IMR-90 (cell line): ENCODE data around the gene MDFI. TPM values are rescaled to one million over a fixed set of nuclear protein-coding genes. Genes with fewer than 3 reads are reported as not detected.

Source experiments
- ATAC-seq: fragments of 200-7000 bp; cut with Tn5 transposase; 2 replicates; pipeline ENCODE4 v1.9.1; 2020; ENCODE audit warnings: low read depth, mild to moderate bottlenecking, moderate library complexity
- BruUV-seq: library from RNA; stranded (reverse); fragments of 400-500 nt; replicated peaks from 2 replicates; lab custom pipeline; 2021; lab: Mats Ljungman, UMichigan
- CTCF ChIA-PET: fragments of 300-600 bp; formaldehyde crosslinking; extraction: SDS; loops from one replicate; lab custom pipeline; 2021; ENCODE audit warnings: antibody characterized with exemption; lab: Yijun Ruan, JAX
- POLR2A ChIA-PET: fragments of 300-600 bp; sonication (Branson Sonifier 250); formaldehyde crosslinking; loops from one replicate; lab custom pipeline; 2022; ENCODE audit warnings: antibody characterized with exemption; ENCODE audit not compliant: unreplicated experiment; lab: Charles Lee
- DNase-seq: peaks from one replicate; pipeline ENCODE4 v3.0.0; 2013
- H2AFZ ChIP-seq: replicated peaks from 2 replicates; pipeline ENCODE3; 2013; ENCODE audit warnings: low read length, mild to moderate bottlenecking; ENCODE audit not compliant: poor library complexity
- H2AK5ac ChIP-seq: 2 replicates; pipeline ENCODE4 v1.6.1; 2013; ENCODE audit warnings: low read depth, low read length, inconsistent platforms
- H2AK9ac ChIP-seq: replicated peaks from 2 replicates; pipeline ENCODE3; 2013; ENCODE audit warnings: mild to moderate bottlenecking, low read depth, low read length, moderate library complexity; ENCODE audit not compliant: poor library complexity
- H2BK120ac ChIP-seq: 2 replicates; pipeline ENCODE4 v1.6.1; 2013; ENCODE audit warnings: low read depth, low read length, inconsistent platforms
- H2BK15ac ChIP-seq: 3 replicates; pipeline ENCODE4 v1.6.1; 2013; ENCODE audit warnings: low read depth, low read length, inconsistent platforms
- H2BK20ac ChIP-seq: 2 replicates; pipeline ENCODE4 v1.6.1; 2013; ENCODE audit warnings: low read depth, mild to moderate bottlenecking, inconsistent platforms, low read length, moderate library complexity
- H2BK5ac ChIP-seq: 2 replicates; pipeline ENCODE4 v1.6.1; 2013; ENCODE audit warnings: mild to moderate bottlenecking, low read depth, low read length, inconsistent platforms; ENCODE audit not compliant: poor library complexity, severe bottlenecking
- H3K14ac ChIP-seq: replicated peaks from 2 replicates; pipeline ENCODE4 v1.6.1; 2013; ENCODE audit warnings: low read depth, low read length, inconsistent platforms
- H3K18ac ChIP-seq: 2 replicates; pipeline ENCODE4 v1.6.1; 2013; ENCODE audit warnings: low read depth, low read length, control low read depth
- H3K23ac ChIP-seq: 2 replicates; pipeline ENCODE4 v1.6.1; 2013; ENCODE audit warnings: low read depth, low read length, inconsistent platforms
- H3K27ac ChIP-seq: 2 replicates; pipeline ENCODE4 v1.5.1; 2013; ENCODE audit warnings: mild to moderate bottlenecking, control low read depth, low read length; ENCODE audit not compliant: insufficient read depth
- H3K27me3 ChIP-seq: 2 replicates; pipeline ENCODE4 v1.6.1; 2013; ENCODE audit warnings: low read length; ENCODE audit not compliant: control insufficient read depth, insufficient read depth
- H3K36me3 ChIP-seq: 2 replicates; pipeline ENCODE4 v1.6.1; 2013; ENCODE audit warnings: low read length, mixed read lengths; ENCODE audit not compliant: control insufficient read depth, insufficient read depth
- H3K4ac ChIP-seq: 2 replicates; pipeline ENCODE4 v1.6.1; 2013; ENCODE audit warnings: low read depth, low read length, inconsistent platforms
- H3K4me1 ChIP-seq: 2 replicates; pipeline ENCODE4 v1.6.1; 2013; ENCODE audit warnings: low read length, mixed read lengths; ENCODE audit not compliant: control insufficient read depth, insufficient read depth
- H3K4me2 ChIP-seq: 2 replicates; pipeline ENCODE4 v1.6.1; 2013; ENCODE audit warnings: low read depth, mild to moderate bottlenecking, control low read depth, low read length, moderate library complexity
- H3K4me3 ChIP-seq: 2 replicates; pipeline ENCODE4 v1.5.1; 2013; ENCODE audit warnings: low read depth, mild to moderate bottlenecking, control low read depth, low read length, moderate library complexity; ENCODE audit not compliant: insufficient read depth
- H3K56ac ChIP-seq: 2 replicates; pipeline ENCODE4 v1.6.1; 2013; ENCODE audit warnings: low read length, inconsistent platforms; ENCODE audit not compliant: insufficient read depth; ENCODE audit errors: extremely low read depth
- H3K79me1 ChIP-seq, 2 experiments: 2 replicates each; pipeline ENCODE4 v1.6.1; 2013; ENCODE audit warnings: low read length in 2 of 2, inconsistent platforms in 1 of 2, low read depth in 1 of 2
- H3K9ac ChIP-seq: 2 replicates; pipeline ENCODE4 v1.6.1; 2013; ENCODE audit warnings: low read depth, low read length, control low read depth
- H3K9me1 ChIP-seq: 2 replicates; pipeline ENCODE4 v1.6.1; 2013; ENCODE audit warnings: low read length, inconsistent platforms; ENCODE audit not compliant: insufficient read depth
- H3K9me3 ChIP-seq: 2 replicates; pipeline ENCODE4 v1.6.1; 2013; ENCODE audit warnings: low read length; ENCODE audit not compliant: control insufficient read depth, insufficient read depth
- H4K20me1 ChIP-seq: 2 replicates; pipeline ENCODE4 v1.6.1; 2013; ENCODE audit warnings: low read length, inconsistent platforms; ENCODE audit not compliant: insufficient read depth
- H4K5ac ChIP-seq: 2 replicates; pipeline ENCODE4 v1.6.1; 2013; ENCODE audit warnings: mild to moderate bottlenecking, low read depth, low read length, control low read depth
- H4K8ac ChIP-seq, 2 experiments: 2 replicates each; pipeline ENCODE4 v1.6.1; 2013; ENCODE audit warnings: low read depth in 2 of 2, low read length in 2 of 2, control low read depth in 1 of 2, inconsistent platforms in 1 of 2
- H4K91ac ChIP-seq: 2 replicates; pipeline ENCODE4 v1.6.1; 2013; ENCODE audit warnings: low read depth, low read length, inconsistent platforms; ENCODE audit not compliant: insufficient read depth
- BHLHE40 ChIP-seq: fragments of 150-350 bp; IDR thresholded peaks from 2 replicates; pipeline ENCODE4 v1.6.1; 2016; ENCODE audit warnings: mild to moderate bottlenecking, low read depth, low read length
- CHD1 ChIP-seq: IDR thresholded peaks from 2 replicates; pipeline ENCODE4 v1.6.1; 2012; ENCODE audit warnings: low read depth, low read length, improper control_type of control experiment
- FOS ChIP-seq: fragments of 150-350 bp; IDR thresholded peaks from 2 replicates; pipeline ENCODE4 v1.6.1; 2016; ENCODE audit warnings: low read depth, low read length
- MAFK ChIP-seq: IDR thresholded peaks from 2 replicates; pipeline ENCODE4 v1.6.1; 2012; ENCODE audit warnings: low read depth, low read length, improper control_type of control experiment
- MAZ ChIP-seq: IDR thresholded peaks from 2 replicates; pipeline ENCODE4 v1.6.1; 2012; ENCODE audit warnings: low read depth, mild to moderate bottlenecking, low read length, improper control_type of control experiment, moderate library complexity, borderline replicate concordance
- MXI1 ChIP-seq: IDR thresholded peaks from 2 replicates; pipeline ENCODE4 v1.6.1; 2012; ENCODE audit warnings: low read depth, mild to moderate bottlenecking, low read length, moderate library complexity, borderline replicate concordance
- NFE2L2 ChIP-seq: fragments of 150-350 bp; IDR thresholded peaks from 2 replicates; pipeline ENCODE4 v1.6.1; 2016; ENCODE audit warnings: low read depth, mild to moderate bottlenecking, low read length
- POLR2A ChIP-seq: IDR thresholded peaks from 2 replicates; pipeline ENCODE4 v1.6.1; 2012; ENCODE audit warnings: mild to moderate bottlenecking, low read depth, low read length
- SMC3 ChIP-seq: fragments of 150-350 bp; IDR thresholded peaks from 2 replicates; pipeline ENCODE4 v1.6.1; 2016; ENCODE audit warnings: low read depth, mild to moderate bottlenecking, antibody characterized with exemption, low read length, moderate library complexity
- WGBS, 2 experiments: methylation state at CpG; one replicate each; pipeline versions ENCODE4 v1.1.5 to v1.1.7; 2013; ENCODE audit warnings: missing lambda C conversion rate in 2 of 2; ENCODE audit not compliant: insufficient read length in 1 of 2; ENCODE audit errors: extremely low coverage in 2 of 2; 5-methylcytosine and 5-hydroxymethylcytosine counted together
- dilution Hi-C: fragments of 300-500 bp; cut with HindIII; formaldehyde crosslinking; loops from one replicate; pipeline ENCODE4 v1.14.3; 2018; ENCODE audit warnings: low sequenced_read_pairs; ENCODE audit not compliant: unreplicated experiment
- in situ Hi-C: fragments of 300-500 bp; cut with MboI; formaldehyde crosslinking; loops from 3 replicates; pipeline ENCODE4 v1.14.3; 2019; ENCODE audit warnings: low sequenced_read_pairs, inconsistent platforms, mixed read lengths
- intact Hi-C: fragments of 100-400 bp; cut with micrococcal nuclease; formaldehyde crosslinking; loops from 2 replicates; pipeline ENCODE4 v1.10.0; 2022
- polyA plus RNA-seq, 3 experiments: library from polyadenylated mRNA; depleted of rRNA; stranded (reverse); fragments of >200 nt; gene quantifications; 2 replicates each; pipeline ENCODE4 v1.2.3, GENCODE V29; 2012; ENCODE audit warnings: low replicate concordance in 1 of 3
- total RNA-seq: library from RNA; depleted of rRNA; stranded (reverse); fragments of >200 nt; gene quantifications from 2 replicates; pipeline ENCODE4 v1.2.3, GENCODE V29; 2012
- TF ChIP-seq, protein P1 (sequence below): conservative IDR thresholded peaks from 2 replicates; pipeline ENCODE4 v1.5.1; 2012; ENCODE audit warnings: mild to moderate bottlenecking, low read depth, low read length, improper control_type of control experiment
- TF ChIP-seq, protein P2 (sequence below): fragments of 150-350 bp; IDR thresholded peaks from 2 replicates; pipeline ENCODE4 v1.6.1; 2016; ENCODE audit warnings: low read depth, mild to moderate bottlenecking, low read length, moderate library complexity, borderline replicate concordance
- TF ChIP-seq, protein P3 (sequence below): fragments of 150-350 bp; IDR thresholded peaks from 2 replicates; pipeline ENCODE4 v1.6.1; 2017; ENCODE audit warnings: mild to moderate bottlenecking, antibody characterized with exemption, low read length, low read depth

Gene MDFI
- total and polyA plus RNA-seq, 2 of the 4 experiments (the other 2 are of a cell fraction): 0.18 to 0.29 TPM

DNA sequence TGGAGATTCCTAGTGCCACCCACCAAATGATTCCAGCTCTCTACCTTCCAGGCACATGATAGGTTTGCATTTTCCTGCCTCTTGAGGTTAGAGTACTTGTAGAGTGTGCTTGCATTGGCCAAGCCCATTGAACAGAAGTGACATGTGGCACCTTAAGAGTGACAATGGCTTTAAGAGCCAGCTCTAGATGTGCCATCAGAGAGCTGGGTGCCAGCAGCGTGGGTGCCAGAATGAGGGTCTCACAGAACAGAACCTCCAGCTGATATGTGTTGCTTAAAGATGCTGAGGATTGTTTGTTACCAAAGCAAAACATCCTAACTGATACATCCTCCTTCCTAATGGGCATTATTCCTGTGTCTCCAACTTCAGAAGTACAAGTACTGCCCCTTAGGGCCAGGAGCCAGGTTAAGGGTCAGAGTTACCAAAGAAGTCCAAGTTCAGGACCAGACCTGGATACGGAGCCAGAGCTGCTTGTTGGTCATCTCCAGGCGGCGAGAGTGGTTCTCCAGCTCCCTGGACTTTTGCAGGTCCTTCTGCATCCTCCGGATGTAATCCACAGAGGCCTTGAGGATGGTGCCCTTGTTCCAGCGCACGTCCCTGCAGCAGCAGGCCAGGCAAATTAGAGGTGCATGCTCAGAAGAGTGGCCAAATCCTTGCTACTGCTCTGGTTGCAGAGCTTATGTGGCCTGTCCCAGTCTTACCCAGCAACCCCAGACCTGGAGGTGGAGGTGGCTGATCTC is 47.5 kb downstream of the MDFI start (continued):
- no peak for TF ChIP-seq MXI1

DNA sequence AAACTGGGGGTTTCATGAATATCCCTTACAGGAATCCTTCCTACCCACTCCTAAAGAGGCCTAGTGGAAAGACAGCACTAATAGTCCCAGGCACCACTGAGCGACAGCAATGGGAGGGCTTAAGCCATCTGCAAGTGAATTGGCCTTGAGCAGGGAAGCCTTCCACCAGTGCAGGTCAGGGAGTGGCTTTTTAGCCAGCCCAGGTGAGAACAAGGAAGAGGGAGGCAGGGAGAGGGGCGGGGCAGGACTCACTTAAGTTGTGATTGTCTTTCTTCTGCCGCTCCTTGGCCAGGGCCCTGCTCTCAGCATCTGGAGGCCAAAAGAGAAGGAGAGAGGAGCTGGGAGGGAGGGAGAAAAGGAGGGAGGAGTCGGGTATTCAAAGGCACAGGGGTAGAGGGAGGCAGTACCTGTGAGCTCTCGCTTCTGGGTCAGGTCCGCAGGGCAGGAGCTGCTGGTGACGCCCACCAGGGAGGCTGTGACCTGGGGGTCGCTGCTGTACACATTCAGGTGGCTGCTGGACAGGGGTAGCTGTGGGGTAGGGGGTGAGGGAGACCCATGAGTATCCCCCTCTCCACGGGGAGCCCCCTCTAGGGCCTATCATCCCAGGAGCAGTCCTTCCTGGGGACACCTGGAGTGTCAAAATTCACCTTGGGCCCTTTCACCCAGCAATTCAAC is 49.4 kb downstream of the MDFI start:
- peaks cover 5% of the 10 kb centered on the region; the same call in 1 of the 2 replicates for H3K4me1 ChIP-seq
- ChIA-PET CTCF (interaction anchor here (0.6 kb wide), 1 partner anchor 257 kb away, joined by 3 read pairs; no protein-coding TSS in a partner anchor), POLR2A (no interaction called here)
- H3K27ac ChIP-seq: no peak overlapping the region
- ATAC-seq: no peak
- H3K4me3 ChIP-seq: no peak overlapping the region
- H2AK5ac ChIP-seq: no peak overlapping the region
- no peaks in the 10 kb centered on the region for H3K36me3 ChIP-seq
- no peak overlapping the region for H4K5ac ChIP-seq
- H4K8ac ChIP-seq: no peak overlapping the region
- H3K4ac ChIP-seq: no peak overlapping the region
- H4K20me1 ChIP-seq: no peaks in the 10 kb centered on the region
- H3K56ac ChIP-seq: no peak overlapping the region
- H3K9ac ChIP-seq: no peak overlapping the region
- H3K23ac ChIP-seq: no peak overlapping the region
- H2BK20ac ChIP-seq: no peak overlapping the region
- in situ Hi-C loops: no loop called here
- H3K27me3 ChIP-seq: no peaks in the 10 kb centered on the region
- intact Hi-C loops: no loop called here
- H2BK120ac ChIP-seq: no peak overlapping the region
- 77% methylated on average over 3 of the region's 9 CpGs; no CpG with 5 or more reads in 1 of the 2 experiments for WGBS, 2 experiments
- BruUV-seq: no TSS peak
- H2AK9ac ChIP-seq: no peak overlapping the region
- dilution Hi-C loops: no loop called here
- no peak overlapping the region for H3K14ac ChIP-seq
- no peak overlapping the region for H3K4me2 ChIP-seq
- H4K91ac ChIP-seq: no peak overlapping the region
- H3K9me1 ChIP-seq: 0 out of 2 replicates have a peak, but pooled peaks cover 2% of the 10 kb centered on the region
- H2BK15ac ChIP-seq: no peak overlapping the region
- no peak overlapping the region for H2BK5ac ChIP-seq
- H3K9me3 ChIP-seq: no peaks in the 10 kb centered on the region
- no peak overlapping the region for H2AFZ ChIP-seq
- no peaks in the 10 kb centered on the region for H3K79me1 ChIP-seq
- DNase-seq: no peak
- no peak overlapping the region for H3K18ac ChIP-seq
- no peak for TF ChIP-seq SMC3
- TF ChIP-seq POLR2A: no peak
- no peak for TF ChIP-seq NFE2L2
- TF ChIP-seq FOS: no peak
- TF ChIP-seq, protein P1, sequence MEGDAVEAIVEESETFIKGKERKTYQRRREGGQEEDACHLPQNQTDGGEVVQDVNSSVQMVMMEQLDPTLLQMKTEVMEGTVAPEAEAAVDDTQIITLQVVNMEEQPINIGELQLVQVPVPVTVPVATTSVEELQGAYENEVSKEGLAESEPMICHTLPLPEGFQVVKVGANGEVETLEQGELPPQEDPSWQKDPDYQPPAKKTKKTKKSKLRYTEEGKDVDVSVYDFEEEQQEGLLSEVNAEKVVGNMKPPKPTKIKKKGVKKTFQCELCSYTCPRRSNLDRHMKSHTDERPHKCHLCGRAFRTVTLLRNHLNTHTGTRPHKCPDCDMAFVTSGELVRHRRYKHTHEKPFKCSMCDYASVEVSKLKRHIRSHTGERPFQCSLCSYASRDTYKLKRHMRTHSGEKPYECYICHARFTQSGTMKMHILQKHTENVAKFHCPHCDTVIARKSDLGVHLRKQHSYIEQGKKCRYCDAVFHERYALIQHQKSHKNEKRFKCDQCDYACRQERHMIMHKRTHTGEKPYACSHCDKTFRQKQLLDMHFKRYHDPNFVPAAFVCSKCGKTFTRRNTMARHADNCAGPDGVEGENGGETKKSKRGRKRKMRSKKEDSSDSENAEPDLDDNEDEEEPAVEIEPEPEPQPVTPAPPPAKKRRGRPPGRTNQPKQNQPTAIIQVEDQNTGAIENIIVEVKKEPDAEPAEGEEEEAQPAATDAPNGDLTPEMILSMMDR: no peak
- TF ChIP-seq, protein P2, sequence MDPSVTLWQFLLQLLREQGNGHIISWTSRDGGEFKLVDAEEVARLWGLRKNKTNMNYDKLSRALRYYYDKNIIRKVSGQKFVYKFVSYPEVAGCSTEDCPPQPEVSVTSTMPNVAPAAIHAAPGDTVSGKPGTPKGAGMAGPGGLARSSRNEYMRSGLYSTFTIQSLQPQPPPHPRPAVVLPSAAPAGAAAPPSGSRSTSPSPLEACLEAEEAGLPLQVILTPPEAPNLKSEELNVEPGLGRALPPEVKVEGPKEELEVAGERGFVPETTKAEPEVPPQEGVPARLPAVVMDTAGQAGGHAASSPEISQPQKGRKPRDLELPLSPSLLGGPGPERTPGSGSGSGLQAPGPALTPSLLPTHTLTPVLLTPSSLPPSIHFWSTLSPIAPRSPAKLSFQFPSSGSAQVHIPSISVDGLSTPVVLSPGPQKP: no peak
- TF ChIP-seq BHLHE40: no peak
- TF ChIP-seq, protein P3, sequence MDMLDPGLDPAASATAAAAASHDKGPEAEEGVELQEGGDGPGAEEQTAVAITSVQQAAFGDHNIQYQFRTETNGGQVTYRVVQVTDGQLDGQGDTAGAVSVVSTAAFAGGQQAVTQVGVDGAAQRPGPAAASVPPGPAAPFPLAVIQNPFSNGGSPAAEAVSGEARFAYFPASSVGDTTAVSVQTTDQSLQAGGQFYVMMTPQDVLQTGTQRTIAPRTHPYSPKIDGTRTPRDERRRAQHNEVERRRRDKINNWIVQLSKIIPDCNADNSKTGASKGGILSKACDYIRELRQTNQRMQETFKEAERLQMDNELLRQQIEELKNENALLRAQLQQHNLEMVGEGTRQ: no peak
- no peak for TF ChIP-seq MAFK
- TF ChIP-seq CHD1: no peak
- TF ChIP-seq MAZ: no peak
